Activated naive CD4-positive, alpha-beta T cell (primary cell): ENCODE results near the gene CDRT15.
A peak's percentile ranks its signal among the peaks of the same experiment; 100 is the strongest.
"Not testable (repeated sequence)": the region's sequence is repeated elsewhere in the genome, so short reads cannot be mapped to it uniquely, and the experiment has no call there.

Experiments
- DNase-seq, 4 experiments: peaks; one replicate each; lab custom pipeline; 2025; lab: John Stamatoyannopoulos, UW

CDRT15 gene

GRCh38 chr17:14206891-14207290, 29.8 kb downstream of the CDRT15 start:
- DNase-seq = no peak

GRCh38 chr17:14205992-14206461, 30.6 kb downstream of the CDRT15 start:
- DNase-seq = peak in 2 of 4 experiments; percentile 12 to 53

DNA sequence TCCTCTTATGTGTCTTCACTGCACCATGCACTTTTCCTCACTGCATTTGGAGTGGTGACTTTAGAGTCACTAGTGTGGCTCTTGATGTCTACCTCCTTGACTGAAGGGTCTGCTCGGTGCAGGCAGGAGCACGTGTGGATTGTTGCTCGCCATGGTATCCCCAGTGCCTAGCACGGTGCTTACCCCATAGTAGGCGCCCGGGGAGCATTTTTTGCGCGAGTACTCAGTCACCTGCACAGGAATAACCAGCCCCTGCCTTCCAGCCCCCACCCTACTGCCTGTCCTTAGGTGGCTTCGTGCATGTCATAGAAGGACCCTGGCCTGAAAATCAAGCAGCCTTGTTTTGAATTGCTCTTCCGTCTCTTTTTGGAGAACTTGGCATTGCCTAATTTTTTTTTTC, 31.3 kb downstream of the CDRT15 start:
- no peak for DNase-seq

DNA sequence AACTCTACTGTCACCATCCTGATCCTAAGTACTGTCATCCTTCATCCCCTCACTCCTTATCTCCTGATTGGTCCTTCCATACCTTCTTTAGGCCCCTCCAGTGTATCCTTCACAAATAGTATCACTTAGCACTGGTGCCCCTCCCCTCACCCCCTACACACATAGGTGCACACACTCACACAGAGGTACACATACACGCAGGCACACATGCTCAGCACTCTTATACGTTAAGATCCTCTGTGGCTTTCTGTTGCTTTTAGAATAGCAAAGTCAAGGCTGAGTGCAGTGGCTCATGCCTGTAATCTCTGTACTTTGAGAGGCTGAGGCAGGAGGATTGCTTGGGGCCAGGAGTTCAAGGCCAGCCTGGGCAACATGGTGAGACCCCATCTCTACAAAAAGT, 32.1 kb downstream of the CDRT15 start:
- DNase-seq = no peak

DNA sequence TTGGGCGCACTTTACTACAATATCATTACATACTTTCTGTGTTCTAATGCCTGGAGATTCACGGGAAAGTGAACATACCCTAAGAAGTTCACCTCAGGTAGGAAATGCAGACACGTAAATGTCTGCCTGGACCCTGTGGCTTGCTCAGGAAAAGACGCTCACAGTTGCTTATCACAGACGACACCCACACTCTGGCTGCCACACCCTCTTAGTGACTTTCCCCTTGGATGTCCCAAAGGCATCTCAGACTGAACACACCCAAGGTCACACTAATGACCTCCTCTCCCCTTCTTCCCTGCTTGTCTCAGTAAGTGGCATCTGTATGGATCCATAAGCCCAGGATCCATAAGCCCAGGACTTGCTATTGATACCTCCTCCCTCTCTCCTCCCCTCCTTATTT, 32.6 kb downstream of the CDRT15 start:
- DNase-seq = no peak

DNA sequence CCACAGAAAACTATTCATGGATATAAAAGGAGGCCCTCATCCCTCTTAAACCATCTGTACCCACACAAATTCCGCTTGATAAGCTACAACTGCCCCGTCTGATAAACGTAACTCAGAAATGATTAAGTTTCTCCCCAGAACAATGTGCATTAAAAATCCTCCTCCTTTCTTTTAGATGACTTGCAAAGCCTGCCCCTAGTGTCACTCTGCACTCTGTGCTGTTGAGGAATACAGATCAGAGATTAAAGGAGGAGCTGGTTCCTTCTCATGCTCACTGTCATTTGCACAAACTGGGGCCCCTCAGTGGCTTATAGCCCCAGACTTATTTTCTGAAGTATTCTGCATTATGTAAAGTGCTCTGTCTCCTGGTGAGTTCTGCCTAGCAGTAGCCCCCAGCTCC, 33.3 kb downstream of the CDRT15 start:
- peak in 1 of 4 experiments; percentile 23 for DNase-seq

- no peak for DNase-seq
Measured at GRCh38 chr17:14202388-14203166, 34.1 kb downstream of the CDRT15 start.

DNA sequence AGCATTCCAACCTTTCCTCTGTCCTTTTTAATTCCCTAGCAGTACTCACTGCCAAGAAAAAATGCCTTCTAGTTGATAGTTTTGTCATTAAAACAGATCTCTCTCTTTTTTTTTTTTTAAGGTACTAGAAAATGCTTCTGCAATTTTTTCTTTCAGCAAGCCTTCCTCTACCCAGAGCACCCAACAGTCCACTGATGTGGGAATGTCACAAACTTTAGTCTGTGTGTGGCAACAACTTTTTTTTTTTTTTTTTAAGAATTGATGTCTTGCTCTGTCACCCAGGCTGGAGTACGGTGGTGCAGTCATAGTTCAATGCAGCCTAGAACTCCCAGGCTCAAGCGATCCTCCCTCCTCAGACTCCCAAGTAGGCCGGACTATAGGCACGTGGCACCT, 34.7 kb downstream of the CDRT15 start:
- DNase-seq = no peak

DNA sequence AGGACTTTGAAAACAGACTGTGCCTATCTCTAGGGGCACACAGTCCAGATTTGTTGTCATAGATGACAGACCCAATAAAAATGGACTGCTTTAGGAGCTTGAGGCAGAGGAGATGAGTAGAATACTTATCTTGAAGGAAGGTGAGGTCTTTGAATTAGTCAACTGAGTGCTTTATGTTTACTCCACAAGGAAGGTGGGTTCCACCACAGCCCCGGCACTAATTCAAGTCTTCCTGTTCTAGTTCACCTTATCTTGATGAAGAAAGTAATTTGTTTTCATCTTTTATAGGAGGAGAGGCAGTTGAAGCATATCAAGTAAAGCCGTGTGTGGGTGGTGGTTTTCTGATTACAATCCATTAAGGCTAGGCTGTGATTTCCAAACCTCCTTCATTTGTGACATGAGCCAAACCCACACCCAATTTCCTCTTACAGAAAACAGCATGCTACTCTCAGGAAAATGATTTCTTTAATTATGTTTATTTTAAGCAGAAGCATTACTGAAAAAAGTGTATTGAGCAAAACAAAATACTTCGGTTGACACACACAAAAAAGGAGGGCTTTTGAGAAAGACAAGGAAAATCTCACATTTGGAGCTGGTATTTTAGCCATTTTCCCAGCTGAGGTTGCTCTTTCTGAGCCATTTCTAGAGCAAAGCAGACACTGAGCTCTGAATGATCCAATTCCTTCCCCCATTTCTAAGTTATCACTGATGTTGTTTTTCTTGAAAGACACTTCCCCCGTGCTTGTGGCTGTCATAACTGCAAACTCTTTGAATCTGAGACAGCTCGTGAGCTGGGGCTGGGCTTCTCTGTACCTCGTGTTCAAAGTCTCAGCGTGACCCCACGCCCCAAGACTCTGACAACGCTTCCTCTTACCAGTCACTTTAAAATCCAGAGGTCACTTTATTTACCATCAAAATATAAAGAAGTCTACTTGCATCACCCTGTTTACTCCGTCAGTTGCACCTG, 35.4 kb downstream of the CDRT15 start:
- peak in 2 of 4 experiments; percentile 24 to 47 for DNase-seq

DNA sequence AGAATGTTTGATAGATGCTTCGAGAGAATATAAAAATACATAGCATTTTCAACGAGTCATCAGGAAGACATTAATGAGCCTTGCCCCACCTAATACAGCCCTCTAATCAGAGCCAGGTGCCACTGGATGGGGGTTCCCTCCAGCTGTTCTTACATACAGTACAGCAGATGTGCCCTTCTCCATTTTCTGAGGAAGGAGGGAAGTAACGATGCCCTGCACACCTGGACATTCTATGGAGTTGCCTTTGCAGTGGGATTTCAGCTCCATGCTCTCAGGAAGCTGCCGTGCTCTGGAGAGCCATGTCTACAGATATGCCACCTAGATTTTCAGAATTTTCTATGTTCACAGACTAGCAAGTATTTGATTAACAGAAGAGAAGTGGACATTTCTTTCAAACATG, 36.3 kb downstream of the CDRT15 start:
- DNase-seq = no peak

DNA sequence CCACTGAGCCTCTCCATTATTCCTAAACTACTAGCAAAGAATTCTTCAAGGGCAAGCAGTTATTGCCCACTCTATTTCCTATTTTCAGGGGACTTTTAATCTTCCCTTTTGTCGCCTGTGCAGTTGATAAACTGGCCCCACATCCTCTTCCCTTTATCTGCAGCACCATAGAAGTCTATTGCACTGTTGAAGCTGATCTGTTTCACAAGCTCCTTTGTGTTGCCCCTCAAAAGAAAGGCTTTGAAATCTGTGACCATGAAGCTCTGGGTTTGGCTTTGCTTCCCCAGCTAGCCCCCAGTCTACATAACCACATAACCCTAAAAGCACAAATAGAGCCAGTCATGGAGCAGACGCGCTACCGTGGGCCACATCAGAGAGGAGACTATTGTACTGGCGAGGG, 37.1 kb downstream of the CDRT15 start:
- no peak for DNase-seq

DNA sequence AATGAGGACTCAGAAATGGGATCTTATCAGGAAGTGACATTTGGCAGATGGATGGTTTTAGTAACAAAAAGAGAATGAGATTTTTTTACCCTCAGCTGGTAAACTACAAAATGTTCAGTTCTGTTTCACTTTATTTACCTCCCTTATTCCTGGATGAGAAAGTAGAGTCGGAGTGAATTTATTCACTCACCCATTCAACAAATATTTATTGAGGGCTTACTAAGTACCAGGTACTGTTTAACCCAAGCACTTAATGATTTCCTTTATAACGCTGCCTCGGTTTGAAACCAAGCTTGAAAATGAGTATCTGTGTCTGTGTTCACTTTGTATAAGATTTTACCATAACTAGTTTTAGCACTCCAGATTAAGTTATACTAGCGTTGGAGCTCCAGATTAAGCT, 38.1 kb downstream of the CDRT15 start:
- DNase-seq = no peak

DNA sequence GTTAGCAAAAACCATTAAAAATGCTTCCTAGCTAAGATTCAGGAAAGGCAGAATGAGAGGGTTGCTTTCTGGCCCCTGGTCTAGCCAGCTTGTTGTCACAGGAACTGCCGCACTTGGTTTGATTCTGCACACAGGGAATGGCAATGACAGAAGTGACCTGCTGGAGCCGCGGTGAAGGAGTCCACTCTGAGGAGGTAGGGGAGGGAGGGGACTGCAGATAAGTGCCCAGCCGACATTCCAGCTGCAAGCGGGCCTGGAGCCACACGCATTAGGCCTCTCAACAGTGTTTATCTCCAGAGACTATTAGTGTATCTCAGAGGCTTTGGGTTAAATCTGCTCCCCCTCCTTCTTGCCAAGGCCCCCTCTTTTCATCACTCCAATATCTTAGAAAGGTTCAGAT, 38.6 kb downstream of the CDRT15 start:
- no peak for DNase-seq

GRCh38 chr17:14197586-14197985, 39.1 kb downstream of the CDRT15 start:
- peak in 1 of 4 experiments; percentile 25 for DNase-seq

DNA sequence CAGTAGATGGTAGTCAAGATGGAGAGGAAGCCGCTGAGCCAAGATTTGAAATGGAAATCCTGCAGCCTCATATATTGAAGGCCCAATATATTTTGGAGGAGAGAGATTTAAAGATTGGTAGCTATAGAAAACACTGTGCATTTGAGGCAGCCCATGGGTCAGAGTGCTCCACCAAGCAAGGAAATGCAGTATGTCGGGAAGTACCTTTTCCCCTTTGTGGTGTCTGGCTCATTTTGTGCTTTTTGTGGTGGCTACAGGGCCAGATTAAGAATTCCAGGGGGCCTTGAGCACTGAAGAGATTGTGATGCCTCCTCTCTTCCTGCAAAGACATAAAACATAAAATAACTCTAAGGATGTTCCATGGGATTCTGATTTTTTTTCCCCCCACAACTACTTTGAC, 39.6 kb downstream of the CDRT15 start:
- no peak for DNase-seq

- no peak for DNase-seq
Measured at GRCh38 chr17:14196377-14196997, 40.2 kb downstream of the CDRT15 start.

- not testable (repeated sequence) for DNase-seq
Measured at GRCh38 chr17:14192636-14193344, 43.9 kb downstream of the CDRT15 start.

- DNase-seq = not testable (repeated sequence)
Measured at GRCh38 chr17:14192039-14192438, 44.6 kb downstream of the CDRT15 start.

- not testable (repeated sequence) for DNase-seq
Measured at GRCh38 chr17:14191469-14191868, 45.2 kb downstream of the CDRT15 start.

- DNase-seq = not testable (repeated sequence)
Measured at GRCh38 chr17:14190774-14191173, 45.9 kb downstream of the CDRT15 start.

GRCh38 chr17:14186443-14186842, 50.2 kb downstream of the CDRT15 start:
- DNase-seq = not testable (repeated sequence)
